GM12874 (cell line): ENCODE results near the gene TCEA2.

Experiments
- CTCF ChIP-seq: IDR thresholded peaks from 2 replicates; pipeline ENCODE4 v1.5.1; 2011; ENCODE audit warnings: low read depth, mild to moderate bottlenecking, control low read depth, low read length, moderate library complexity; ENCODE audit not compliant: insufficient read depth

The TCEA2 gene

GRCh38 chr20:64115171-64115911 lies 52.3 kb downstream of the TCEA2 start:
- TF ChIP-seq CTCF: no peak

- no peak for TF ChIP-seq CTCF
These were observed 53.0 kb downstream of the TCEA2 start for GRCh38 chr20:64116016-64116415.

GRCh38 chr20:64116541-64117431 lies 53.8 kb downstream of the TCEA2 start:
- TF ChIP-seq CTCF: no peak

GRCh38 chr20:64119301-64119680 lies 56.3 kb downstream of the TCEA2 start:
- no peak for TF ChIP-seq CTCF

GRCh38 chr20:64119681-64120341 lies 56.8 kb downstream of the TCEA2 start:
- no peak for TF ChIP-seq CTCF

- TF ChIP-seq CTCF: no peak
These were observed 58.6 kb downstream of the TCEA2 start for GRCh38 chr20:64121586-64121985.
